HCT116 (cell line): ENCODE results near the gene DMKN. TPM values are rescaled to one million over a fixed set of nuclear protein-coding genes. Genes with fewer than 3 reads are reported as not detected.

ENCODE experiments used
- ATAC-seq: fragments of 200-7000 bp; cut with Tn5 transposase; 2 replicates; pipeline ENCODE4 v1.9.1; 2020; ENCODE audit warnings: mild to moderate bottlenecking, moderate library complexity
- BruUV-seq: library from RNA; stranded (reverse); fragments of 400-500 nt; replicated peaks from 2 replicates; lab custom pipeline; 2021; lab: Mats Ljungman, UMichigan
- CTCF ChIA-PET: fragments of 300-600 bp; sonication (Branson Sonifier 250); formaldehyde crosslinking; loops from one replicate; lab custom pipeline; 2021; ENCODE audit warnings: antibody characterized with exemption; lab: Charles Lee
- POLR2A ChIA-PET: fragments of 300-600, 350-600 bp; sonication (Branson Sonifier 250); formaldehyde crosslinking; loops from one replicate; lab custom pipeline; 2021; ENCODE audit warnings: antibody characterized with exemption; lab: Charles Lee
- RAD21 ChIA-PET, 2 experiments: fragments of 300-600 bp; sonication (Branson Sonifier 250); formaldehyde crosslinking; loops; one replicate each; lab custom pipeline; 2023; ENCODE audit warnings: low total read pairs in 2 of 2; ENCODE audit not compliant: uncharacterized antibody in 2 of 2, unreplicated experiment in 2 of 2, low non-redundant PET in 1 of 2; lab: Charles Lee
- DNase-seq: peaks from one replicate; pipeline ENCODE4 v3.0.0-alpha.2; 2010; ENCODE audit warnings: low read depth, low spot score
- H2AFZ ChIP-seq: fragments of 200-600 bp; shearing (Covaris generic), sonication (generic); 2 replicates; pipeline ENCODE4 v1.6.1; 2017; ENCODE audit warnings: low read depth, mixed run types, mixed read lengths, antibody characterized with exemption, low read length; ENCODE audit not compliant: poor library complexity, severe bottlenecking
- H3K27ac ChIP-seq: 2 replicates; pipeline ENCODE4 v1.5.1; 2012; ENCODE audit warnings: low read depth, low read length
- H3K27me3 ChIP-seq: fragments of 200-600 bp; sonication (generic); 2 replicates; pipeline ENCODE4 v1.6.1; 2016; ENCODE audit warnings: mixed run types, low read length, mixed read lengths; ENCODE audit not compliant: insufficient read depth
- H3K36me3 ChIP-seq, 2 experiments: fragments of 200-500 bp in 1 of 2; fragments of 200-600 bp in 1 of 2; sonication (Bioruptor generic) in 1 of 2; sonication (generic) in 1 of 2; 2 replicates each; pipeline versions ENCODE4 v1.5.1 to v1.6.1; 2014 to 2016; ENCODE audit warnings: low read length in 2 of 2, inconsistent platforms in 1 of 2, mixed read lengths in 1 of 2, mixed run types in 1 of 2; ENCODE audit not compliant: insufficient read depth in 2 of 2, control insufficient read depth in 1 of 2
- H3K4me1 ChIP-seq, 2 experiments: fragments of 200-600 bp in 1 of 2; sonication (generic) in 1 of 2; 2 replicates each; pipeline versions ENCODE4 v1.5.1 to v1.6.1; 2012 to 2017; ENCODE audit warnings: low read length in 2 of 2, inconsistent platforms in 1 of 2, mild to moderate bottlenecking in 1 of 2, mixed read lengths in 1 of 2, mixed run types in 1 of 2, moderate library complexity in 1 of 2; ENCODE audit not compliant: insufficient read depth in 2 of 2, control insufficient read depth in 1 of 2
- H3K4me2 ChIP-seq: fragments of 200-600 bp; sonication (generic); 2 replicates; pipeline ENCODE4 v1.6.1; 2017; ENCODE audit warnings: mixed run types, low read length, mixed read lengths
- H3K4me3 ChIP-seq, 2 experiments: fragments of 200-600 bp in 1 of 2; sonication (generic) in 1 of 2; replicated peaks in 1 of 2; 2 replicates each; pipeline ENCODE4 v1.5.1; 2011 to 2016; ENCODE audit warnings: low read length in 2 of 2, control low read depth in 1 of 2, low read depth in 1 of 2, mild to moderate bottlenecking in 1 of 2, mixed read lengths in 1 of 2, mixed run types in 1 of 2
- H3K79me2 ChIP-seq: fragments of 200-600 bp; sonication (generic); 2 replicates; pipeline ENCODE4 v1.6.1; 2017; ENCODE audit warnings: mild to moderate bottlenecking, mixed run types, low read length, moderate library complexity, mixed read lengths; ENCODE audit not compliant: insufficient read depth
- H3K9ac ChIP-seq: fragments of 200-600 bp; sonication (generic); 2 replicates; pipeline ENCODE4 v1.6.1; 2016; ENCODE audit warnings: low read length, mixed read lengths
- H3K9me2 ChIP-seq: fragments of 200-600 bp; sonication (generic), shearing (Covaris generic); 2 replicates; pipeline ENCODE4 v1.6.1; 2017; ENCODE audit warnings: mixed run types, mild to moderate bottlenecking, moderate library complexity; ENCODE audit not compliant: insufficient read depth
- H3K9me3 ChIP-seq, 2 experiments: fragments of 200-500 bp in 1 of 2; fragments of 200-600 bp in 1 of 2; sonication (Bioruptor generic) in 1 of 2; sonication (generic) in 1 of 2; 2 replicates each; pipeline ENCODE4 v1.6.1; 2014 to 2017; ENCODE audit warnings: low read length in 2 of 2, mixed read lengths in 2 of 2, inconsistent platforms in 1 of 2, low read depth in 1 of 2, mild to moderate bottlenecking in 1 of 2, mixed run types in 1 of 2, moderate library complexity in 1 of 2; ENCODE audit not compliant: control insufficient read depth in 1 of 2, insufficient read depth in 1 of 2
- H4K20me1 ChIP-seq: fragments of 200-600 bp; sonication (generic), shearing (Covaris generic); 2 replicates; pipeline ENCODE4 v1.6.1; 2017; ENCODE audit warnings: mixed run types, mild to moderate bottlenecking, moderate library complexity; ENCODE audit not compliant: insufficient read depth
- ATF3 ChIP-seq: IDR thresholded peaks from 2 replicates; pipeline ENCODE4 v1.6.1; 2012
- EGR1 ChIP-seq: IDR thresholded peaks from 2 replicates; pipeline ENCODE4 v1.6.1; 2012; ENCODE audit warnings: low read depth
- EZH2 ChIP-seq: fragments of 200-600 bp; sonication (generic); IDR thresholded peaks from 2 replicates; pipeline ENCODE4 v1.6.1; 2017; ENCODE audit warnings: antibody characterized with exemption, mixed run types
- EZH2phosphoT487 ChIP-seq: fragments of 200-600 bp; IDR thresholded peaks from 2 replicates; pipeline ENCODE4 v1.6.1; 2018; ENCODE audit warnings: antibody characterized with exemption, borderline replicate concordance
- MAX ChIP-seq: IDR thresholded peaks from 2 replicates; pipeline ENCODE4 v1.6.1; 2012
- POLR2AphosphoS5 ChIP-seq: IDR thresholded peaks from 2 replicates; pipeline ENCODE4 v1.6.1; 2011; ENCODE audit warnings: mild to moderate bottlenecking, low read depth, low read length, moderate library complexity
- SP1 ChIP-seq: IDR thresholded peaks from 2 replicates; pipeline ENCODE4 v1.6.1; 2012; ENCODE audit warnings: low read depth
- TCF7L2 ChIP-seq: IDR thresholded peaks from 2 replicates; pipeline ENCODE4 v1.7.0; 2011; ENCODE audit warnings: borderline replicate concordance, inconsistent platforms; ENCODE audit not compliant: insufficient read depth, insufficient read length; ENCODE audit errors: extremely low read depth
- YY1 ChIP-seq: IDR thresholded peaks from 2 replicates; pipeline ENCODE4 v1.6.1; 2011; ENCODE audit warnings: low read length, low read depth, moderate library complexity, mild to moderate bottlenecking; ENCODE audit not compliant: insufficient replicate concordance; ENCODE audit errors: extremely low read depth
- ZBTB33 ChIP-seq: IDR thresholded peaks from 2 replicates; pipeline ENCODE4 v1.6.1; 2011; ENCODE audit warnings: mild to moderate bottlenecking, low read length, moderate library complexity; ENCODE audit not compliant: insufficient replicate concordance; ENCODE audit errors: extremely low read depth
- ZFX ChIP-seq: fragments of 450-650 bp; IDR thresholded peaks from 2 replicates; pipeline ENCODE4 v1.6.1; 2017
- ZNF274 ChIP-seq: fragments of 200-500 bp; sonication (Bioruptor generic); IDR thresholded peaks from 2 replicates; pipeline ENCODE4 v1.6.1; 2014; ENCODE audit warnings: mild to moderate bottlenecking, low read depth, low read length, inconsistent platforms
- intact Hi-C: fragments of 100-400 bp; cut with micrococcal nuclease; formaldehyde crosslinking; loops from 2 replicates; pipeline ENCODE4 v1.10.0; 2022
- total RNA-seq: library from RNA; stranded (reverse); gene quantifications from one replicate; pipeline ENCODE4 v1.2.1, GENCODE V29; 2021; ENCODE audit not compliant: unreplicated experiment

Gene DMKN
- total RNA-seq, 1 experiment from 2014 or later = 246 TPM

GRCh38 chr19:35539314-35539713, 25.9 kb upstream of the DMKN start:
- H3K4me2 ChIP-seq = no peak overlapping the region
- intact Hi-C loops = no loop called here

More at GRCh38 chr19:35539314-35539713, 25.9 kb upstream of the DMKN start:
- H3K9ac ChIP-seq = no peak overlapping the region
- no peak for ATAC-seq
- no peak overlapping the region for H3K4me3 ChIP-seq
- no peak overlapping the region for H2AFZ ChIP-seq
- peaks cover 8 to 28% of the 10 kb centered on the region in 2 experiments; a peak in 3 of 4 replicates for H3K36me3 ChIP-seq
- no peaks in the 10 kb centered on the region for H3K27me3 ChIP-seq
- RAD21 ChIA-PET = no interaction called here
- CTCF ChIA-PET = no interaction called here
- peaks cover 3 to 5% of the 10 kb centered on the region in 2 experiments; a peak in 3 of 4 replicates for H3K4me1 ChIP-seq
- H3K79me2 ChIP-seq = peaks cover 16% of the 10 kb centered on the region
- H3K9me2 ChIP-seq = no peaks in the 10 kb centered on the region
- no peaks in the 10 kb centered on the region for H4K20me1 ChIP-seq
- no peaks in the 10 kb centered on the region for H3K9me3 ChIP-seq
- no peak for DNase-seq
- no peak overlapping the region for H3K27ac ChIP-seq
- no peak for TF ChIP-seq EGR1
- TF ChIP-seq ZBTB33 = no peak
- no peak for TF ChIP-seq EZH2phosphoT487
- TF ChIP-seq YY1 = no peak
- no peak for TF ChIP-seq EZH2
- TF ChIP-seq ATF3 = no peak
- TF ChIP-seq ZNF274 = no peak
- no peak for TF ChIP-seq MAX
- TF ChIP-seq POLR2AphosphoS5 = no peak
- no peak for TF ChIP-seq TCF7L2
- no peak for TF ChIP-seq SP1
- TF ChIP-seq ZFX = no peak
- POLR2A ChIA-PET = no interaction called here
- no TSS peak for BruUV-seq
